Endothelial cell of umbilical vein (primary cell): ENCODE measurements around the gene C1orf52. TPM values are rescaled to one million over a fixed set of nuclear protein-coding genes. Genes with fewer than 3 reads are reported as not detected.
A peak's percentile ranks its signal among the peaks of the same experiment; 100 is the strongest.

Experiments used
- BruUV-seq: library from RNA; stranded (reverse); fragments of 400-500 nt; replicated peaks from 2 replicates; lab custom pipeline; 2021; lab: Mats Ljungman, UMichigan
- CTCF ChIA-PET: fragments of 300-600, 350-600 bp; sonication (Branson Sonifier 250); formaldehyde crosslinking; loops from one replicate; lab custom pipeline; 2021; ENCODE audit warnings: antibody characterized with exemption, inconsistent platforms; lab: Charles Lee
- POLR2A ChIA-PET: fragments of 300-600, 350-600 bp; sonication (Branson Sonifier 250); formaldehyde crosslinking; loops from one replicate; lab custom pipeline; 2021; ENCODE audit warnings: antibody characterized with exemption, inconsistent platforms; lab: Charles Lee
- DNase-seq: peaks from one replicate; pipeline ENCODE4 v3.0.0-alpha.2; 2011; ENCODE audit warnings: low read depth, low spot score
- FAIRE-seq: peaks from 2 replicates; lab custom pipeline; 2011; peaks lifted over from hg19 to GRCh38; lab: Jason Lieb, UNC
- H2AFZ ChIP-seq: 2 replicates; pipeline ENCODE4 v1.6.0; 2012; ENCODE audit warnings: low read depth, low read length, control low read depth, inconsistent platforms
- H3K27ac ChIP-seq: 2 replicates; pipeline ENCODE4 v1.5.1; 2011; ENCODE audit warnings: low read depth, mild to moderate bottlenecking, control low read depth, low read length, moderate library complexity; ENCODE audit not compliant: insufficient read depth
- H3K27me3 ChIP-seq, 2 experiments: 2 replicates each; pipeline versions ENCODE4 v1.6.0 to v1.6.1; 2011; ENCODE audit warnings: low read length in 2 of 2, mixed read lengths in 1 of 2; ENCODE audit not compliant: control insufficient read depth in 2 of 2, insufficient read depth in 2 of 2
- H3K36me3 ChIP-seq, 2 experiments: 2 replicates in 1 of 2; 3 replicates in 1 of 2; pipeline ENCODE4 v1.5.1; 2011; ENCODE audit warnings: low read length in 2 of 2, mild to moderate bottlenecking in 1 of 2, moderate library complexity in 1 of 2; ENCODE audit not compliant: control insufficient read depth in 2 of 2, insufficient read depth in 2 of 2; ENCODE audit errors: extremely low read depth in 1 of 2
- H3K4me1 ChIP-seq: 3 replicates; pipeline ENCODE4 v1.5.1; 2011; ENCODE audit warnings: mild to moderate bottlenecking, low read length; ENCODE audit not compliant: control insufficient read depth, insufficient read depth; ENCODE audit errors: extremely low read depth
- H3K4me2 ChIP-seq: 2 replicates; pipeline ENCODE4 v1.6.1; 2011; ENCODE audit warnings: low read length, control low read depth, mixed read lengths; ENCODE audit not compliant: insufficient read depth
- H3K4me3 ChIP-seq, 3 experiments: fragments of 200-600 bp in 1 of 3; sonication (generic), shearing (Covaris generic) in 1 of 3; replicated peaks in 1 of 3; 2 replicates each; pipeline ENCODE4 v1.5.1; 2011 to 2016; ENCODE audit warnings: control low read depth in 3 of 3, low read length in 3 of 3, mild to moderate bottlenecking in 2 of 3, inconsistent platforms in 1 of 3, low read depth in 1 of 3, moderate library complexity in 1 of 3; ENCODE audit not compliant: insufficient read depth in 1 of 3
- H3K79me2 ChIP-seq: 2 replicates; pipeline ENCODE4 v1.6.0; 2012; ENCODE audit warnings: low read length, inconsistent platforms; ENCODE audit not compliant: control insufficient read depth, insufficient read depth
- H3K9ac ChIP-seq: replicated peaks from 2 replicates; pipeline ENCODE3; 2011; ENCODE audit warnings: low read length, control low read depth; ENCODE audit not compliant: insufficient read depth; ENCODE audit errors: extremely low read depth
- H3K9me1 ChIP-seq: replicated peaks from 3 replicates; pipeline ENCODE4 v1.6.0; 2011; ENCODE audit warnings: mild to moderate bottlenecking, low read length; ENCODE audit not compliant: control insufficient read depth, insufficient read depth; ENCODE audit errors: extremely low read depth
- H3K9me3 ChIP-seq: replicated peaks from 2 replicates; pipeline ENCODE4 v1.5.1; 2012; ENCODE audit warnings: low read length, inconsistent platforms; ENCODE audit not compliant: control insufficient read depth, insufficient read depth
- H4K20me1 ChIP-seq: replicated peaks from 2 replicates; pipeline ENCODE3; 2011; ENCODE audit warnings: mild to moderate bottlenecking, low read length; ENCODE audit not compliant: control insufficient read depth, insufficient read depth; ENCODE audit errors: extremely low read depth
- CTCF ChIP-seq, 2 donors: IDR thresholded peaks; 1 replicate in 1 of 2; 2 replicates in 1 of 2; pipeline ENCODE4 v1.5.1; 2011; ENCODE audit warnings: low read length in 2 of 2, mild to moderate bottlenecking in 2 of 2, moderate library complexity in 2 of 2, control low read depth in 1 of 2, inconsistent platforms in 1 of 2, low read depth in 1 of 2; ENCODE audit not compliant: insufficient read depth in 1 of 2; ENCODE audit errors: extremely low read depth in 1 of 2
- EZH2 ChIP-seq: IDR thresholded peaks from 2 replicates; pipeline ENCODE4 v1.6.1; 2012; ENCODE audit warnings: borderline replicate concordance, low read depth, mild to moderate bottlenecking, moderate library complexity, low read length, inconsistent platforms; ENCODE audit not compliant: severe bottlenecking
- FOS ChIP-seq: IDR thresholded peaks from 2 replicates; pipeline ENCODE4 v1.6.1; 2011; ENCODE audit warnings: mild to moderate bottlenecking, low read length, moderate library complexity, borderline replicate concordance; ENCODE audit not compliant: insufficient read depth
- GATA2 ChIP-seq: IDR thresholded peaks from 2 replicates; pipeline ENCODE4 v1.7.0; 2011; ENCODE audit warnings: low read depth, mild to moderate bottlenecking, moderate library complexity, mixed read lengths, low read length; ENCODE audit not compliant: insufficient read length, insufficient read depth
- JUN ChIP-seq: IDR thresholded peaks from 2 replicates; pipeline ENCODE4 v1.6.1; 2011; ENCODE audit warnings: borderline replicate concordance, low read depth; ENCODE audit not compliant: insufficient read length, insufficient read depth
- MAX ChIP-seq: IDR thresholded peaks from 2 replicates; pipeline ENCODE4 v1.6.1; 2011; ENCODE audit not compliant: insufficient read depth, insufficient read length
- MYC ChIP-seq: IDR thresholded peaks from one replicate; pipeline ENCODE4 v1.6.1; 2011; ENCODE audit warnings: mild to moderate bottlenecking, low read depth, low read length
- POLR2A ChIP-seq: IDR thresholded peaks from 2 replicates; pipeline ENCODE4 v1.6.1; 2012; ENCODE audit warnings: low read depth, mild to moderate bottlenecking, control low read depth, low read length
- POLR2AphosphoS5 ChIP-seq: IDR thresholded peaks from 2 replicates; pipeline ENCODE4 v1.6.1; 2012; ENCODE audit warnings: low read depth, mild to moderate bottlenecking, control low read depth, low read length, moderate library complexity; ENCODE audit not compliant: insufficient read depth
- dilution Hi-C: fragments of 300-500 bp; cut with MboI; formaldehyde crosslinking; loops from one replicate; pipeline ENCODE4 v1.15.0; 2019; ENCODE audit warnings: low sequenced_read_pairs; ENCODE audit not compliant: extremely low pct_ligation_motif_present
- intact Hi-C: fragments of 100-400 bp; cut with micrococcal nuclease; formaldehyde crosslinking; loops from one replicate; pipeline ENCODE4 v1.10.0; 2022
- polyA plus RNA-seq, 4 experiments: library from polyadenylated mRNA; depleted of rRNA in 3 of 4; stranded (reverse) in 3 of 4; unstranded in 1 of 4; fragments of >200 nt; gene quantifications; 2 replicates each; pipeline versions ENCODE4 v1.2.1 to v1.2.3, GENCODE V29; 2011 to 2012; ENCODE audit warnings: missing spikeins in 1 of 4
- total RNA-seq: library from RNA; stranded (reverse); gene quantifications from 2 replicates; pipeline ENCODE4 v1.2.3, GENCODE V29; 2021

Gene C1orf52
- total and polyA plus RNA-seq, 2 donors (not counting 3 experiments of a cell fraction or from before 2014, with no cell fraction given) = 22.7 to 26.7 TPM

- peak overlapping the region; percentile 29 for H2AFZ ChIP-seq
- ChIA-PET CTCF (interaction anchor here (0.7 to 4.7 kb wide), 4 partner anchors 11 to 29 kb away, joined by 3 to 39 read pairs (median 4); no protein-coding TSS in a partner anchor), POLR2A (interaction anchor here (2.6 kb wide), 1 partner anchor 18 kb away, joined by 7 read pairs; no protein-coding TSS in a partner anchor)
- no peaks in the 10 kb centered on the region for H3K36me3 ChIP-seq
- H3K4me2 ChIP-seq = peak overlapping the region; percentile 57
- peaks cover 24% of the 10 kb centered on the region for H3K4me1 ChIP-seq
- no peak for TF ChIP-seq EZH2
- no peak for TF ChIP-seq FOS
- no peak for TF ChIP-seq POLR2A
- no peak for TF ChIP-seq GATA2
- no peak for TF ChIP-seq POLR2AphosphoS5
- TF ChIP-seq CTCF (IDR thresholded peaks at IDR 0.05; ENCODE audit: extremely low read depth in 1 of 2, insufficient read depth in 1 of 2, low read depth in 1 of 2, low read length in 2 of 2) = no peak
- TF ChIP-seq JUN = no peak
- TF ChIP-seq MAX = no peak
- no peak for TF ChIP-seq MYC
- H4K20me1 ChIP-seq = no peaks in the 10 kb centered on the region
- no peaks in the 10 kb centered on the region for H3K9me1 ChIP-seq
- dilution Hi-C loops (no loop called here), intact Hi-C loops (loop anchor here (10.0 kb wide), 2 partner anchors 665 to 775 kb away; partner anchors contain the start of genes GNG5 and SPATA1)
- no TSS peak for BruUV-seq
- no peaks in the 10 kb centered on the region for H3K27me3 ChIP-seq
- H3K4me3 ChIP-seq = peak overlapping the region in 1 of 3 experiments; percentile 52
- no peak for DNase-seq
- no peaks in the 10 kb centered on the region for H3K9me3 ChIP-seq
- peaks cover 11% of the 10 kb centered on the region for H3K79me2 ChIP-seq
- peak overlapping the region; percentile 37 for H3K9ac ChIP-seq
- peak overlapping the region; percentile 81 for H3K27ac ChIP-seq
- FAIRE-seq = peak; percentile 8
Observed at GRCh38 chr1:85279458-85280080, 20.1 kb upstream of the C1orf52 start.
